K562 (cell line): ENCODE data around the gene MFSD12. TPM values are rescaled to one million over a fixed set of nuclear protein-coding genes. Genes with fewer than 3 reads are reported as not detected.

ENCODE experiments used
- ARNT ChIP-seq, 2 experiments: fragments of 450-650 bp; IDR thresholded peaks; 2 replicates each; pipeline ENCODE4 v1.6.1; 2016; ENCODE audit warnings: mild to moderate bottlenecking in 1 of 2
- EGR1 ChIP-seq: fragments of 450-650 bp; conservative IDR thresholded peaks from 2 replicates; pipeline ENCODE4 v1.6.1; 2017; ENCODE audit warnings: mild to moderate bottlenecking
- HSF4 ChIP-seq: fragments of 250-450 bp; sonication (Bioruptor Pico); IDR thresholded peaks from 2 replicates; pipeline ENCODE4 v2.1.2; 2022; ENCODE audit warnings: mild to moderate bottlenecking, moderate library complexity, borderline replicate concordance
- KLF13 ChIP-seq: fragments of 450-650 bp; IDR thresholded peaks from 2 replicates; pipeline ENCODE4 v1.6.1; 2016; ENCODE audit warnings: missing genetic modification characterization, low read depth, mild to moderate bottlenecking, missing compliant biosample characterization, moderate library complexity, borderline replicate concordance
- L3MBTL2 ChIP-seq: fragments of 450-650 bp; IDR thresholded peaks from 2 replicates; pipeline ENCODE4 v1.6.1; 2016; ENCODE audit warnings: mild to moderate bottlenecking, moderate library complexity
- MCM5 ChIP-seq: fragments of 450-650 bp; IDR thresholded peaks from 2 replicates; pipeline ENCODE4 v1.6.1; 2016; ENCODE audit warnings: low read depth
- MEF2D ChIP-seq: conservative IDR thresholded peaks from 2 replicates; pipeline ENCODE4 v1.6.1; 2016; ENCODE audit warnings: low read depth, missing genetic modification characterization, missing compliant biosample characterization
- PHB2 ChIP-seq: fragments of 450-650 bp; IDR thresholded peaks from 2 replicates; pipeline ENCODE4 v1.6.1; 2017; ENCODE audit warnings: low read depth
- PHF8 ChIP-seq: fragments of 200-600 bp; sonication (generic); IDR thresholded peaks from 2 replicates; pipeline ENCODE4 v1.6.1; 2012; ENCODE audit warnings: mixed run types, mild to moderate bottlenecking, inconsistent platforms, low read length, moderate library complexity, borderline replicate concordance
- POLR2G ChIP-seq: fragments of 200-400 bp; formaldehyde crosslinking; IDR thresholded peaks from 2 replicates; pipeline ENCODE4 v1.6.1; 2017; ENCODE audit warnings: low read depth, mild to moderate bottlenecking, antibody characterized with exemption, low read length, moderate library complexity
- PTTG1 ChIP-seq: fragments of 450-650 bp; IDR thresholded peaks from 2 replicates; pipeline ENCODE4 v1.6.1; 2016; ENCODE audit warnings: low read depth, mild to moderate bottlenecking, missing genetic modification characterization, missing compliant biosample characterization
- RBFOX2 ChIP-seq: fragments of 200-400 bp; formaldehyde crosslinking; IDR thresholded peaks from 2 replicates; pipeline ENCODE4 v1.6.1; 2017; ENCODE audit warnings: low read depth, mild to moderate bottlenecking, low read length, moderate library complexity
- RBM14 ChIP-seq: fragments of 200-400 bp; formaldehyde crosslinking; IDR thresholded peaks from 2 replicates; pipeline ENCODE4 v1.6.1; 2018; ENCODE audit warnings: low read depth, mild to moderate bottlenecking, low read length, moderate library complexity, borderline replicate concordance; ENCODE audit not compliant: insufficient read depth
- polyA plus RNA-seq, 8 experiments: library from polyadenylated mRNA; depleted of rRNA in 4 of 8; stranded (reverse) in 5 of 8; unstranded in 3 of 8; fragments of >200 nt; fragmentation: Nextera tagmentation in 2 of 8; fragmentation: Illumina TruSeq in 1 of 8; extraction: Ambion mirVana in 2 of 8; extraction: Trizol in 1 of 8; gene quantifications; 2 replicates each; pipeline versions ENCODE4 v1.2.1 to v1.2.3, GENCODE V29; 2011 to 2014; ENCODE audit warnings: inconsistent platforms in 1 of 8, missing spikeins in 1 of 8
- total RNA-seq, 7 experiments: library from RNA; depleted of rRNA in 6 of 7; stranded (reverse); fragments of >200 nt in 6 of 7; fragmentation: Illumina TruSeq in 2 of 7; extraction: Trizol in 2 of 7; gene quantifications; 2 replicates each; pipeline versions ENCODE4 v1.2.1 to v1.2.3, GENCODE V29; 2011 to 2021; ENCODE audit warnings: low replicate concordance in 1 of 7
- TF ChIP-seq, protein P1 (sequence below): sonication (generic); formaldehyde crosslinking; IDR thresholded peaks from 2 replicates; pipeline ENCODE4 v1.8.0; 2022; ENCODE audit warnings: missing genetic modification reagents, mild to moderate bottlenecking, moderate library complexity, borderline replicate concordance
- TF ChIP-seq, protein P2 (sequence below): sonication (generic); formaldehyde crosslinking; IDR thresholded peaks from 2 replicates; pipeline ENCODE4 v1.8.1; 2023; ENCODE audit warnings: mild to moderate bottlenecking, missing genetic modification reagents
- TF ChIP-seq, protein P3 (sequence below): fragments of 250-450 bp; sonication (Bioruptor Pico); IDR thresholded peaks from 2 replicates; pipeline ENCODE4 v1.4.0; 2020
- TF ChIP-seq, protein P4 (sequence below): sonication (generic); formaldehyde crosslinking; IDR thresholded peaks from 2 replicates; pipeline ENCODE4 v1.8.1; 2022; ENCODE audit warnings: missing genetic modification reagents
- TF ChIP-seq, protein P5 (sequence below): sonication (generic); formaldehyde crosslinking; IDR thresholded peaks from 2 replicates; pipeline ENCODE4 v1.4.0; 2020; ENCODE audit warnings: mild to moderate bottlenecking, missing genetic modification reagents

Gene MFSD12
- total and polyA plus RNA-seq, 9 of the 15 experiments (the other 6 are each of a cell fraction or from before 2014, with no cell fraction given) = 0.69 to 112 (median 31.8) TPM

DNA sequence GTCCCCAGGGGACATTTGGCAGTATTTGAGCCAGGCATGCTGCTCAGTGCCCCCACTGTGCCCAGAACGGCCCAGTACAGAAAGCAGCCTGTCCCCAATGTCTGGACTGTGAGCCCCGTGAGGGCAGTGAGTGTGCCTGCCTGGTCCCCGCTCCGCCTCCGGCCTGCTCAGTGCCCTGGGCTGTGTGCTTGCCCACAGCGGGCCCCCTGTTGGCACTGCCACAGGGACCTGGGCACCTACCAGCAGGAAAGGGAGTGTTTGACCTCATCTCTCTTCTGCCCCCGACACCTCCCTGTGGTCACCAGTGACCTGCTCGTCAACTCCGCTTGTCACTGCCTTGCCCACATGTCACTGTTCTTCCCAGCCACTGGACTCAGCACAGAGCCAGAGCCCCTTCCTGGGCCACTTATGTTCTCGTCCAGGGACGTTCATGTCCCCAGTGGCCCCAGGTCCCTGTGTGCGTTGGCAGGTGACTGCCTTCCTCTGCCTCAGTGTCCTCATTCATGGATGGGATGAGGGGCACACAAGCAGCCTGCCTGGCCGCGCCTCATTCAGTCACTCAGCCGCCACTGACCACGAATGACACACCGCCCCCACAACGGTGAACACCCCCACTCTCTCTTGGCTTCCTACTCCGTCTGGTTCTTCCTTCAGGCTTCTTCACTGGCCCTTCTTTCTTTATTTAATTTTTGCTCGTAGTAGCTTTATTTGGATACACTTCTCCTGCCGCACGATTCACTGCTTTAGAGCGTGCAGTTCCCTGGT is 48.4 kb downstream of the MFSD12 start (continued):
- TF ChIP-seq PHF8 (no peak), KLF13 (tag) (no peak), POLR2G (0 out of 2 replicates have a peak, but pooled peaks have one; percentile 22), HSF4 (CRISPR knock-in tag) (no peak), L3MBTL2 (no peak), RBM14 (no peak), PHB2 (no peak), EGR1 (peak; percentile 81), MEF2D (tag) (no peak), MCM5 (no peak), PTTG1 (tag) (no peak), RBFOX2 (peak; percentile 39; the same call in 1 of the 2 replicates), ARNT (IDR thresholded peaks at IDR 0.05) (no peak)
- TF ChIP-seq, protein P1, sequence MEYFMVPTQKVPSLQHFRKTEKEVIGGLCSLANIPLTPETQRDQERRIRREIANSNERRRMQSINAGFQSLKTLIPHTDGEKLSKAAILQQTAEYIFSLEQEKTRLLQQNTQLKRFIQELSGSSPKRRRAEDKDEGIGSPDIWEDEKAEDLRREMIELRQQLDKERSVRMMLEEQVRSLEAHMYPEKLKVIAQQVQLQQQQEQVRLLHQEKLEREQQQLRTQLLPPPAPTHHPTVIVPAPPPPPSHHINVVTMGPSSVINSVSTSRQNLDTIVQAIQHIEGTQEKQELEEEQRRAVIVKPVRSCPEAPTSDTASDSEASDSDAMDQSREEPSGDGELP = 0 out of 2 replicates have a peak, but pooled peaks have one; percentile 9
- TF ChIP-seq, protein P2, sequence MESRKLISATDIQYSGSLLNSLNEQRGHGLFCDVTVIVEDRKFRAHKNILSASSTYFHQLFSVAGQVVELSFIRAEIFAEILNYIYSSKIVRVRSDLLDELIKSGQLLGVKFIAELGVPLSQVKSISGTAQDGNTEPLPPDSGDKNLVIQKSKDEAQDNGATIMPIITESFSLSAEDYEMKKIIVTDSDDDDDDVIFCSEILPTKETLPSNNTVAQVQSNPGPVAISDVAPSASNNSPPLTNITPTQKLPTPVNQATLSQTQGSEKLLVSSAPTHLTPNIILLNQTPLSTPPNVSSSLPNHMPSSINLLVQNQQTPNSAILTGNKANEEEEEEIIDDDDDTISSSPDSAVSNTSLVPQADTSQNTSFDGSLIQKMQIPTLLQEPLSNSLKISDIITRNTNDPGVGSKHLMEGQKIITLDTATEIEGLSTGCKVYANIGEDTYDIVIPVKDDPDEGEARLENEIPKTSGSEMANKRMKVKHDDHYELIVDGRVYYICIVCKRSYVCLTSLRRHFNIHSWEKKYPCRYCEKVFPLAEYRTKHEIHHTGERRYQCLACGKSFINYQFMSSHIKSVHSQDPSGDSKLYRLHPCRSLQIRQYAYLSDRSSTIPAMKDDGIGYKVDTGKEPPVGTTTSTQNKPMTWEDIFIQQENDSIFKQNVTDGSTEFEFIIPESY (CRISPR knock-in tag) = peak; percentile 63
- TF ChIP-seq, protein P3, sequence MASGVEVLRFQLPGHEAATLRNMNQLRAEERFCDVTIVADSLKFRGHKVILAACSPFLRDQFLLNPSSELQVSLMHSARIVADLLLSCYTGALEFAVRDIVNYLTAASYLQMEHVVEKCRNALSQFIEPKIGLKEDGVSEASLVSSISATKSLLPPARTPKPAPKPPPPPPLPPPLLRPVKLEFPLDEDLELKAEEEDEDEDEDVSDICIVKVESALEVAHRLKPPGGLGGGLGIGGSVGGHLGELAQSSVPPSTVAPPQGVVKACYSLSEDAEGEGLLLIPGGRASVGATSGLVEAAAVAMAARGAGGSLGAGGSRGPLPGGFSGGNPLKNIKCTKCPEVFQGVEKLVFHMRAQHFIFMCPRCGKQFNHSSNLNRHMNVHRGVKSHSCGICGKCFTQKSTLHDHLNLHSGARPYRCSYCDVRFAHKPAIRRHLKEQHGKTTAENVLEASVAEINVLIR (CRISPR knock-in tag) = no peak
- TF ChIP-seq, protein P4, sequence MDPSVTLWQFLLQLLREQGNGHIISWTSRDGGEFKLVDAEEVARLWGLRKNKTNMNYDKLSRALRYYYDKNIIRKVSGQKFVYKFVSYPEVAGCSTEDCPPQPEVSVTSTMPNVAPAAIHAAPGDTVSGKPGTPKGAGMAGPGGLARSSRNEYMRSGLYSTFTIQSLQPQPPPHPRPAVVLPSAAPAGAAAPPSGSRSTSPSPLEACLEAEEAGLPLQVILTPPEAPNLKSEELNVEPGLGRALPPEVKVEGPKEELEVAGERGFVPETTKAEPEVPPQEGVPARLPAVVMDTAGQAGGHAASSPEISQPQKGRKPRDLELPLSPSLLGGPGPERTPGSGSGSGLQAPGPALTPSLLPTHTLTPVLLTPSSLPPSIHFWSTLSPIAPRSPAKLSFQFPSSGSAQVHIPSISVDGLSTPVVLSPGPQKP (CRISPR knock-in tag) = no peak
- TF ChIP-seq, protein P5, sequence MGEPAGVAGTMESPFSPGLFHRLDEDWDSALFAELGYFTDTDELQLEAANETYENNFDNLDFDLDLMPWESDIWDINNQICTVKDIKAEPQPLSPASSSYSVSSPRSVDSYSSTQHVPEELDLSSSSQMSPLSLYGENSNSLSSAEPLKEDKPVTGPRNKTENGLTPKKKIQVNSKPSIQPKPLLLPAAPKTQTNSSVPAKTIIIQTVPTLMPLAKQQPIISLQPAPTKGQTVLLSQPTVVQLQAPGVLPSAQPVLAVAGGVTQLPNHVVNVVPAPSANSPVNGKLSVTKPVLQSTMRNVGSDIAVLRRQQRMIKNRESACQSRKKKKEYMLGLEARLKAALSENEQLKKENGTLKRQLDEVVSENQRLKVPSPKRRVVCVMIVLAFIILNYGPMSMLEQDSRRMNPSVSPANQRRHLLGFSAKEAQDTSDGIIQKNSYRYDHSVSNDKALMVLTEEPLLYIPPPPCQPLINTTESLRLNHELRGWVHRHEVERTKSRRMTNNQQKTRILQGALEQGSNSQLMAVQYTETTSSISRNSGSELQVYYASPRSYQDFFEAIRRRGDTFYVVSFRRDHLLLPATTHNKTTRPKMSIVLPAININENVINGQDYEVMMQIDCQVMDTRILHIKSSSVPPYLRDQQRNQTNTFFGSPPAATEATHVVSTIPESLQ (CRISPR knock-in tag) = no peak
